Measurements from ENCODE around the gene LYRM9. TPM values are rescaled to one million over a fixed set of nuclear protein-coding genes. Genes with fewer than 3 reads are reported as not detected.
A peak's percentile ranks its signal among the peaks of the same experiment; 100 is the strongest.

LYRM9 gene
- total and polyA plus RNA-seq, 9 of the 15 experiments (the other 6 are each of a cell fraction or from before 2014, with no cell fraction given): 0.98 to 4.7 (median 1.8) TPM

DNA sequence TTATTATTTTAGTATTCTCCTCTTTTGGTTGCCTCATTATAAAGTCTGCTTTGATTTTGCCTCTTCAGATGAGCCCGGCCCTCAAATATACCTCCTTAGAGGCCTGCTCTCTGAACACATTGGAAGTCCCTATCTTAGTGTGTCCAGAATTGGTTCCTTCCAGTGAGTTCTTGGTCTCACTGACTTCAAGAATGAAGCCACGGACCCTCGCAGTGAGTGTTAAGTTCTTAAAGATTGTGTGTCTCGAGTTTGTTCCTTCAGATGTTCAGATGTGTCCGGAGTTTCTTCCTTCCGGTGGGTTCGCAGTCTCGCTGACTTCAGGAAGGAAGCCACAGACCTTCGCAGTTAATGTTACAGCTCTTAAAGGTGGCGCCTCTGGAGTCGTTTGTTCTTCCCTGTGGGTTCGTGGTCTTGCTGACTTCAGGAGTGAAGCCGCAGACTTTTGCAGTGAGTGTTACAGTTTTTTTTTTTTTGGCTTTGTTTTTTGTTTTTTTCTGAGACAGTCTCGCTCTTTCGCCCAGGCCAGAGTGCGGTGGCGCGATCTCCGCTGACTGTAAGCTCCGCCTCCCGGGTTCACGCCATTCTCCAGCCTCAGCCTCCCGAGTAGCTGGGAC, 47.0 kb downstream of the LYRM9 start (continued):
- TF ChIP-seq, protein P1, sequence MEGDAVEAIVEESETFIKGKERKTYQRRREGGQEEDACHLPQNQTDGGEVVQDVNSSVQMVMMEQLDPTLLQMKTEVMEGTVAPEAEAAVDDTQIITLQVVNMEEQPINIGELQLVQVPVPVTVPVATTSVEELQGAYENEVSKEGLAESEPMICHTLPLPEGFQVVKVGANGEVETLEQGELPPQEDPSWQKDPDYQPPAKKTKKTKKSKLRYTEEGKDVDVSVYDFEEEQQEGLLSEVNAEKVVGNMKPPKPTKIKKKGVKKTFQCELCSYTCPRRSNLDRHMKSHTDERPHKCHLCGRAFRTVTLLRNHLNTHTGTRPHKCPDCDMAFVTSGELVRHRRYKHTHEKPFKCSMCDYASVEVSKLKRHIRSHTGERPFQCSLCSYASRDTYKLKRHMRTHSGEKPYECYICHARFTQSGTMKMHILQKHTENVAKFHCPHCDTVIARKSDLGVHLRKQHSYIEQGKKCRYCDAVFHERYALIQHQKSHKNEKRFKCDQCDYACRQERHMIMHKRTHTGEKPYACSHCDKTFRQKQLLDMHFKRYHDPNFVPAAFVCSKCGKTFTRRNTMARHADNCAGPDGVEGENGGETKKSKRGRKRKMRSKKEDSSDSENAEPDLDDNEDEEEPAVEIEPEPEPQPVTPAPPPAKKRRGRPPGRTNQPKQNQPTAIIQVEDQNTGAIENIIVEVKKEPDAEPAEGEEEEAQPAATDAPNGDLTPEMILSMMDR (IDR thresholded peaks at IDR 0.05 in 2 of 3, conservative IDR thresholded peaks at IDR 0.05 in 1 of 3; ENCODE audit: insufficient read depth in 2 of 3, low read depth in 1 of 3, low read length in 3 of 3): no peak
- no peak for TF ChIP-seq KLF16 (IDR thresholded peaks at IDR 0.05)

DNA sequence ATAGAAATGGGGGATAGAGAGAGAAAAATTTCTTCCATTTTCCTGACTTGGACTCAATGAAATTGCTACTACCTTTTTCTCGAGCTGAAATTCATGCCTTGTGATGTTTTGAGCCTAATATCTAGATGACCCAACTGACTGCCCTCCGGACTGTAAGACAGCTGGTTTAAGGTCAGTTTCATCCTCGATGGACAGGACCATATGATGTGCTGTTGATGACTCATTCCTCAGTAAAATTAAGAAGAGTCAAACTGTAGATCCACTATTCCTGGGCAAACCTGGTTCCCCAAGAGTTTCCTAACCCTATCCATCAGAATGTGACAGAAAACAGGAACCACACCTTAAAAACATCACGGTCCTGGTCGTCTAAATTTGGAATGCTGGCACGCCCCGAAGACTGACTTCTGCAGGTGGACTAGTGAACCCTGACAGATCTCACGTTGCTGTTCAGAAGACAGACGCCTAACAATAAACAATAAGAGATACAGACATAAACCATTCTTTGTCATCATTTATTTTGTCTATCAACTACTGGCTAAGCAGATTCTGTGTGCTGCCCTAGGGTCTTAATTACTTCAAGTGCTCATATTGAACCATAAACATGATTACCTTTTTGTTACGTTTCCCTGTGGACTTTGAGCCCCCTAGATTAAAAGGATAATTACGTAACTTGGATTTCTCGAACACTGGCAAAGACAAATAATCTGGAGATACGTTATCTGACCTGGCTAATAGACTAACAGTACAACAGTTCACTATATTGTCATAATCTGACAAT, 47.7 kb downstream of the LYRM9 start:
- POLR2A ChIA-PET: interaction anchor here (0.7 kb wide), 1 partner anchor 19 kb away, joined by 3 read pairs; no protein-coding TSS in a partner anchor
- no peak for FAIRE-seq
- H3K4me2 ChIP-seq (ENCODE audit: insufficient read depth, low read length): no peak overlapping the region
- TF ChIP-seq ZNF232 (CRISPR knock-in tag; IDR thresholded peaks at IDR 0.05) (no peak), EHMT2 (IDR thresholded peaks at IDR 0.05) (no peak), JUND (IDR thresholded peaks at IDR 0.05; ENCODE audit: borderline replicate concordance, low read depth, low read length) (peak; percentile 52; the same call in 1 of the 2 replicates), JUND (tag; IDR thresholded peaks at IDR 0.05; ENCODE audit: borderline replicate concordance, low read depth, low read length) (peak; percentile 52; the same call in 1 of the 3 replicates)

More for the DNA sequence above, 47.7 kb downstream of the LYRM9 start:
- Histone ChIP-seq H3K9me1 (ENCODE audit: control insufficient read depth, insufficient read depth, low read length) (no peaks in the 10 kb centered on the region), H3K27me3 (ENCODE audit: control insufficient read depth in 2 of 2, insufficient read depth in 2 of 2, low read length in 2 of 2) (peaks cover 0 to under 1% of the 10 kb centered on the region in 2 experiments; a peak in 1 of 5 replicates), H3K9me3 (replicated peaks; ENCODE audit: control insufficient read depth, insufficient read depth, low read depth, low read length) (no peaks in the 10 kb centered on the region), H3K9ac (ENCODE audit: insufficient read depth in 1 of 2, low read depth in 2 of 2, low read length in 2 of 2) (no peak overlapping the region), H3K4me1 (replicated peaks in 1 of 2; ENCODE audit: control insufficient read depth in 2 of 2, insufficient read depth in 2 of 2, low read length in 2 of 2) (no peaks in the 10 kb centered on the region; a peak in 1 of 5 replicates), H3K79me2 (ENCODE audit: control insufficient read depth, insufficient read depth, low read length) (no peaks in the 10 kb centered on the region), H3K27ac (ENCODE audit: extremely low read depth, low read depth, low read length) (no peak overlapping the region), H4K20me1 (replicated peaks; ENCODE audit: control insufficient read depth, insufficient read depth, low read length) (no peaks in the 10 kb centered on the region), H3K36me3 (ENCODE audit: control insufficient read depth, insufficient read depth, low read length) (no peaks in the 10 kb centered on the region), H3K4me3 (no peak overlapping the region), H2AFZ (ENCODE audit: low read depth, low read length) (no peak overlapping the region)
- 20% methylated on average over 13 of the region's 13 CpGs for WGBS (ENCODE audit: insufficient coverage, low coverage, missing lambda C conversion rate)
- no peak for ATAC-seq
- CTCF ChIA-PET (ENCODE audit: low intra/inter-chr PET ratio): no interaction called here
- in situ Hi-C loops (cut with MboI): no loop called here
- intact Hi-C loops (cut with micrococcal nuclease): no loop called here
- no peak for DNase-seq (ENCODE audit: extremely low read depth in 1 of 4, low spot score in 3 of 4)
- BruUV-seq (replicated peaks): no TSS peak

Data from K562 (cell line).